ENCODE results near the gene ST8SIA1.

Gene ST8SIA1

DNA sequence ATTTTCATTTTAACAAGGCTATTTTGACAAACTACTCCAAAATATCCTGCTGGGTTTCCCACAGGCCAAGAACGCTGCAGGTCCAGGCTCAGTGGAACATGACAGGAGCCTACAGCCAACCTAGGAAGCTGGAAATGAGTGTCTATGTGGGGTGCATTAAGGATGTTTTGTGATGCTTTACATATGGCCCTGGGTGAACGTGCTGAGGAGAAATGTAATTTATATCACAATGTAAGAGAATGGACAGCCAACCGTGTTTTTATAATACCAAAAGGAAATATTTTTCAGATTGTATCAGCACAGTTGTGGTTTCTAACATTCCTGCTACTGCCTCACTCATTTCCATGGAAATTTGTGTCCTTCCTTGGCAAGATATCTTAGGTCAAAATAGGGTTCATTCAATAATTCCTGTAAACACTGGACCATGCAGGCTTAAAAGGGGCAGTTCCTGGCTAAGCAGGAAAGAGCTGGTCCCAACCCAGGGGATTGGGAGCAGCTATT lies 51.5 kb downstream of the ST8SIA1 start:
- no peak for DNase-seq (ENCODE audit: low spot score)

DNA sequence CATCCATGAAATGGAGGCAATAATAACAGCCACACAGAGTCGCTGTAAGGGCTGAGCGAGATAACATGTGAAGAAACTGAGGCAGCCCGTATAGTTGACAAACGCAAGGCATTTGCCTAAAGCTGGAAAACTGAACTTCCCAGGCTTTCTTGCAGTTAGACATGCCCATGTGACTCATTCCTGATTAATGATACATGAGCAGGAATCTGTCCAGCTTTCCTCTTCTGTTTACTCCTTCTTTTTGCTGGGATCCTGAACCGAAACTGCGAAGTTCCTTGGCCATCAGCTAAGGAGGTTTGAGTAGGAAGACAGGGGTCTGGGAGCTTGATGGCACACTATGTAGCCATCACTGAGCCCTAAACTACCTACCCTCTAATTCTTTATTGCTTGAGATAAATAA lies 52.2 kb downstream of the ST8SIA1 start:
- no peak for DNase-seq (ENCODE audit: low spot score)

DNA sequence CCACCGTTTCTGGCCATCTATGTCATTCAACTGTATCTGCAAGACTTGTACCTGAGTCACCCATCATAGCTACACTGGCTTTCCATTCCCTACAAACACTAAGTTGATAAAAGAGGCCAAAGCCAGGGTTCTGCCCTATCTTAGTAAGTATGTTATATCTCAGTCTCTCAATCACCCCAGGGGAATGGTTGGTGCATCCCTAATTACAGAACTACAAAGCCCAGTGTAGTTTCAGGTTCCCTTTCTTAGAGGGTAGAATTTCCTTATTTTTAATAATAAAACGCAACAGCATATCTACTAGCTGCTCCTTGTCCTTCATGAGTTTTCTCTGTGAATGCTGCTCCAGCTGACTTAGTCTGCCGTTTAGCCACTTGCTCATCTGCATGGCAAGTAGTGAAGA lies 57.6 kb downstream of the ST8SIA1 start:
- DNase-seq (ENCODE audit: low spot score): no peak

DNA sequence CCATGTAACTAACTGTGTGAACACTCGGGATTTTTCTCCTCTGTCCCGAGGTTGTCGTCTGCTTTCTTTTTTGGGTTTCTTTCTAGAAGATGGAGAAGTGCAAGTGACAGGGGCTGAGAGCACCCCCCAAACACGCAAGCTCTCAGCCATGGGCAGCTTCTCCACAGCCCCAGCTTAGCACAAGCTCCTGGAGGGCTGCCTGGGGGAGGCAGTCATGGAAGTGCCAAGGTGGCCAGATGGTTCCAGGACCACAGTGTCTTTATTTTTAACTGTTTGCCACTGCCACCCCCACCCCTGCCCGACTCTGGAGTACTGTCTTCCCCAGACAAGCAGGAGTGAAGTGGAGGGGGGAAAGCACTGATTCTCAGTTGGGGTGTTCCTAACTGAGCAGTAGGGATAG lies 58.2 kb downstream of the ST8SIA1 start:
- no peak for DNase-seq (ENCODE audit: low spot score)

DNA sequence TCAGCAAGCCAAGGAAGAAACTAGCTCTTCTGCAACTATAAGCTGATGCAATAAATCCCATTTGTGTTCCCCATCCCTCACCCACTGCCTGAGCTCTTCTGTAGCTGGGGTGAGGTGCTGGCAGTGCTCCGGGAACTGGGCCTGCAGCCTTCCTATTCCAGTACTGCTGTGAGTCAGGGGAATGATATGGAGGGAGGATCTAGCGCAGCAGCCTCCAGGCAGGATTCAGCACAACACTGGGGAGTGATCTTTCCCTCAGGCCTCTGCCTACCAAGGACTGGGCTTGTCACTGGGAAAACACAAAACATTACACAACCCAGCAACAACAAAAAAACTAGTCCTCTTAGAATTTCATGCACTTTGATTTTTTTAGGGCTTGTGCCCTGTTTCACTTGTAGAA lies 58.7 kb downstream of the ST8SIA1 start:
- no peak for DNase-seq (ENCODE audit: low spot score)

DNA sequence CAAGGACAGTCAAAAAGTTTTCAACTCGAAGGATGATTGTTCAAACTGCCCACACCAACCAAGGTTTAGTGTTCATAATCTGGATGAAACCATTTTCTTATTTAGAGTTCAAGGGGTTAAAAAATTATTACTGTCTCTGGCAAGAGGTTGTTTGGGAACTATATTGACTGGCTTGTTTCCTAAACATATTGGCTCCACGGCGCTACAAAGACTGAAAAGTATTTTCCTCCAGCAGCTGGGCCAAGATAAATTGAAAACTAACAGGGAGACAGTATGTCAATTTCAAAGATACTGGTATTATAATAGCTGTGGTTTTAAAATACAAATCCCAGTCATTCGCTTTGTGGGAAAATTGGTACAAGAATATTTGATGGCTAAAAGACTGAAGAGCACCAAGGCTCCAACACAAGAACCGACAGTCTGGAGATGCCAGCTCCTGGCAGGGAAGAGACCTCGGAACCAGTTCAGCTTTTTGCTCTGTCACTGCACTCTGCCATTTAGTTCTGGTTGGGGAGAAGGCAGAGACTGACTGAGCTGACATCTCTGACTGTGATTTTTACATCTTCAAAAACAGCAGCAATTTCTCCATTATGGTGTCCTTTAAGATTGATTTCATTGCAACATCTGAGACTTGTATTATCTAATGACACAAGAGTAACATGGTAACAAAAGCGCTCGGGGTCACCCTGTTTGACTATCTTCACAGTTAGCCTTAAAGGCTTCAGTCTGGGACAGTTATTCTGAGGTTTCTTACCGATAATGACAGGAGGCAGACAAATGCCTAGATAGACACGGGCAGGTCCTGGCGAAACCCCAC lies 62.0 kb downstream of the ST8SIA1 start:
- no peak for DNase-seq (ENCODE audit: low spot score)

DNA sequence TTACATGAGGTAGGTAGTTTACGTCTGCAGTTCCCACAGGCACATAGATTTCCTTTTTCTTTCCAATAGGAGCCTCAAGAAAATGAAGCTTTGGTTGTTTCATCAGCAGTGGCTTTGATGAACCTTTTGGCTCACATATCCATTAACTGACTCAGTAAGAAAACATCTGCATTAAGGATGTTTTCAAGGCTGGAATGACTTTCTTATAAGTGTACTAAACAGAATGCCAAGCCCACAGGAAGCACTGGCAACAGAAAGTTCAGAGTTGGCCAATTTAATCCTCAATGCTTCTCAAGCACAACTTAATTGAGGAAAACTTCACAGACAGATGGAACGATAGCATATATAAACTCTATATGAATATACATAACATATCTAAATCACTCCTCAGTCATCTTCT lies 63.5 kb downstream of the ST8SIA1 start:
- DNase-seq (ENCODE audit: low spot score): no peak

DNA sequence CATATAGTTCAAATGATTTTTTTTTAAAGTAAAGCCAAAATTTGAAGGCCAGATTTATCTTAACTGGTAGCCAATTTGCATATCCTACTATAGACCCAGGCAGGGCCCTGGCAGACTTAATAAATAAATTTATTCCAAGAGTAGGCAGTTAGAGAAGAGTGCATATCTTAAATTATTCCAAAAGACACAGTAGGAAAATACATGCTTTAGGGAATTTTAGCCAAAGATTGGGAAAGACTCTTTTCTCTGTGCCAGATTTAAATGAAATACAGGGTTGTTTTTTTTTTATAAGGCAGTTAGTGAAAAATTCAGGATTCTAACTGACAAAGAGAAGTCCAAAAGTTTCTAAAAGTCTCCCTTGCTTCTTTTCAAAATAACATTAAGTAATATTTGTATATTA lies 65.5 kb downstream of the ST8SIA1 start:
- DNase-seq (ENCODE audit: low spot score): no peak

DNA sequence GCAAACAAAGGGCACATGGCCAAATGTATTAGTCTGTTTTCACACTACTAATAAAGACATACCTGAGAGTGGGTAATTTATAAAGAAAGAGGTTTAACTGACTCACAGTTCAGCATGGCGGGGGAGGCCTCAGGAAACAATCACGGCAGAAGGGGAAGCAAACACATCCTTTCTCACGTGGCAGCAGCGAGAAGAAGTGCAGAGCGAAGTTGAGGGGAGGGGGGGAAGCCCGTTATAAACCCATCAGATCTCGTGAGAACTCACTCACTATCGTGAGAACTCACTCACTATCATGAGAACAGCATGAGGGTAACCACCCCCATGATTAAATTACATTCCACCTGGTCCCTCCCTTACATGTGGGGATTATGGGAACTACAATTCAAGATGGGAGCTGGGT lies 66.1 kb downstream of the ST8SIA1 start:
- DNase-seq (ENCODE audit: low spot score): no peak

DNA sequence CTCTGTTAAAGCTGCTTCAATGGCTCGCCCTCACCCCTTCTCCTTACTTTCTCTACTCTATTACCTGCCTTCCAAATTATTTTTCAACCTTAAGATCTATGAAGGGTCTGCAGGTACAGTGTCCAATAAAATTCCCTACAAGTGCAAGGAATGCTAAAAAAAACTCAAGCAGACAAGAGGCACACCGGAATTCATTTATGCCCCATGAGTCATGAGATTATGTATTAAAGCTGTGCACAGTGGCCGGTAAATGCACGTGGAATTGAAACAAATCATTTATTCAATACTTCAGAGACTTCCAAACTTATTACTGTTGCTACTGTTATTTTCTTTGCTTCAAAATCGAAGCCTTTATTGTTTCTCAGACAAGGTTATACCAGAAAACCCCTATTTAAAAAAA lies 68.4 kb downstream of the ST8SIA1 start:
- DNase-seq (ENCODE audit: low spot score): no peak

DNA sequence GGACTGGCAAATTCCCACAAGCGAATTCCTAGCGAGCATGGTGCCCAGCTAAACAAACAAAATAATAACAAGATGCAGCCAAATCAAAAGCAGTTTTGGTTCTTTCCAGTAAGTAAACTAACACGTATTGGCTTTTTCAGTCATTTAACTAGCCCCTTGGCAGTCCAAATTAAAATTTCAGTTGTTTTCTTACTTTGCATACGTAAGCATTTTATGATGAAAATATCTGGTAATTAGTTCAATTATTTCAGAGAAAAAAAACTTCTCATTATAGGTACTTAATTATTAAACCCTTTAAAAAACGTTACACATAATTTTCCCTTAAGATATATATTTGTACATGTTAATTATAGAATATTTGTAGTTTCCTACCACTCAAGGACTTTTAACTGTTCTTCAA lies 70.1 kb downstream of the ST8SIA1 start:
- DNase-seq (ENCODE audit: low spot score): no peak

DNA sequence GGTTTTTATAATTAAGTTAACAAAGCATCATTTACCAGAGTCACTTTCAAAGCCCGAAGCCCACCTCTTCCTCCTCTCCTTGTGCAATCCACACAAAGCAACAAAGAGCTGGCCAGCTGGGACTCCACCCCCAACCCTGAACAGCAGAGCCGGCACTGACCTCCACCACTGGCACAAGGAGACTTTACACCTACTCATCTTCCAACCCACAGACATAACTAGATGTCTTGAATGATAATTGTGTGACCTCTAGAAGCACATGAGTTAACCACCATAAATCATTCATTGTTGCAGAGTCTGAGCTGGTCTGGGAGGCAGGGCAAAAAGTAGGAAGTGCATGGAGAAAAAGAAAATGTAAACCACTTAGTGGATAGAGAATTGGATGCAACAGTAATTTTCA lies 72.2 kb downstream of the ST8SIA1 start:
- DNase-seq (ENCODE audit: low spot score): no peak

DNA sequence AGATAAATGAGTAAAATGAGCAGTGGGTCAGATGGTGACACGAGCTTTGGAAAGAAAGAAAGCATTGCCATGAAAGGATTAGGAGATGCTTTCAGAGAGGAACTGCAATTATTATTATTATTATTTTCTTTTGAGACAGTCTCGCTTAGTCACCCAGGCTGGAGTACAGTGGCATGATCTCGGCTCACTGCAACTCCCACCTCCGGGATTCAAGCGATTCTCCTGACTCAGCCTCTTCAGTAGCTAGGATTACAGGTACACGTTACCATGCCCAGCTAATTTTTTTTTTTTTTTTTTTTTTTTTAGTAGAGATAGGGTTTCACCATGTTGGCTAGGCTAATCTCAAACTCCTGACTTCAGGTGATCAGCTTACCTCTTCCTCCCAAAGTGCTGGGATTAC lies 77.4 kb downstream of the ST8SIA1 start:
- no peak for DNase-seq (ENCODE audit: low spot score)

DNA sequence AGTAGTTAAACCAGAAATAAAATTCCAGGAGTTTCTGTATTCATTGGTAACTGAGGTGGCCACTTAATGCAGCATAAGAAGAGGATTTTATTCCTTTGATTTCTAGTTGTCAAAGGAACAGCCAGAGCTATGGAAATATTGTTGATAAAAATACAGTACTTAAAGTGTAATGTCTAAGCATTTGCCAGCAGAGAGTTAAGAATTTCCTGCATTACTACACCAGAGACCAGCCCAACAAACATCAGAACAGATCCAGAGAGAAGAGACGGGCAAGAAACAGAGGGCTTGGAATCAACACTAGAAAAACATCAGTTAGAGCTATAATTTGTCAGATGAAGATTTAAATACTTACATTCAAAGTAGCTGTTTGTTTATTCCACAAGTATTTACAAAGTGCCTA lies 77.9 kb downstream of the ST8SIA1 start:
- DNase-seq (ENCODE audit: low spot score): no peak

DNA sequence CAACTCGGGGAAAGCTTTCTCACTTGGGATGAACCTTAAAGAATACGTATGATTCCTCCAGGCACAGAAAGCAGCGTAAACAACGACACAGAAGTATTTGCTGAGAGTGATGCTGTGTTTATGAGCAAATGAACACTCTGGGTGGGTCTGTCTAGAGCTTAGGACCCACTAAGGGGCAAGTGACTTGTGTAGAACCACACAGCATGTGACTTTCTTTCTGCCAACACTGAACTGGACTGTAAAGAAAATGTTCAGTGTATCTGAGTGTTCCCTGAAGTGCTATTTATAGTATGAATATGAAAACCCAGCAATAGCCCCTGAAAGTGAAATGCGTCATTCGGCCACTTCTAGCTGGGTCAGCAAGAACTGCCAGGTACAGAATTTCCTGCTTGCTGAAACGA lies 78.5 kb downstream of the ST8SIA1 start:
- DNase-seq (ENCODE audit: low spot score): no peak

DNA sequence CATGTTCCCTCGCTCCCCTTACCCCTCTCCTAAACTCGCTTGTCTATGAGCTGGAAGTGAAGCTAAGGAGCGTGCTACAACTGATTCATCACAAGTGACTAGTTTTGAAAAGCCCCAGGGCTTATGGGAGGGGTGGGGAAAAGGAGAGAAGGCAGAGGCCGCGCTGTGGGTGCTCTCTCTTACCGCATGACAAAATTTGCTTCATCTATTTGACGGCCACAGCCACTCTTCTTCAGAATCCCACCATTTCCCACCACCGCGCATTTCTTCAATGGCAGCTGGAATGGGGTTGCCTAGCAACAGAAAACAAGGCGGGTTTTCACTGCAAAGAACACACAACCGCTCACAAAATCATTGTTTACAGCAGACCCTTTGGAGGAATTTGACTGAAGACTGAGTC lies 79.4 kb downstream of the ST8SIA1 start:
- no peak for DNase-seq (ENCODE audit: low spot score)

DNA sequence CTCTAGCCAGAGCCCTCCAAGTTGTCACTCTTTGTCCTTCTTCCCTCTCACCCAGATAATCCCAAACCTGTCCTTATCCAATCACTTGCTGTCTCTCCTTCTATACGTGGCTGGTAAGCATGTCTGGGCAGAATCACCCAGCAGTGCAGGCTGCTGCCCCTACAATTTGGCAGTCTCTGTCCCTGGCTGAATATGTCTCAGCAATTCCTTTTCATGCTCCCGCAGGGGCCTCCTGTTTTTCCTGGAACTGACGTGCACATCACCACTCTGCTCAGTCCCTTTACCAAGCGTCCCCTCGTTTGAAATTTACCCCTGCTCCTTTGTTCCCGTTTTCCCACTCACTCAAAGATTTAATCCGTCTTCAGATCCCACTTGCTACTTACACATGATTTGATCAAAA lies 80.0 kb downstream of the ST8SIA1 start:
- DNase-seq (ENCODE audit: low spot score): no peak

DNA sequence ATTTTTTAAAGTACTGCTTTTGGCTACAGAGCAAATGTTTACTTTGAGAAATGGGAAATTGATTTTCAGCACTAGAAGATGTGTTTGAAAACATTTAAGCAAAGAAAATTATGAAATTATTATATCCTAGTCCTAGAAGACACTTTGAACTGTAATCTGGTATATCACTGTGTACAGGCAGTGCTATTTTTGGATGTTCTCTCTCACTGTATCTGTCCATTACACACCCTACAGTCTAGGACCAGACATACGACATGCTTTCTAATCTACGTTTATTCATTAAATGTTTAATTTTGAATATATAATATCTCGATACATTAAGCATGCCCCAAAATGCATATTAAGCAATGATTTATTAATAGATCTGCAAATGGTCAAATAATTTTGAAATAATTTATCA lies 82.5 kb downstream of the ST8SIA1 start:
- DNase-seq (ENCODE audit: low spot score): no peak

DNA sequence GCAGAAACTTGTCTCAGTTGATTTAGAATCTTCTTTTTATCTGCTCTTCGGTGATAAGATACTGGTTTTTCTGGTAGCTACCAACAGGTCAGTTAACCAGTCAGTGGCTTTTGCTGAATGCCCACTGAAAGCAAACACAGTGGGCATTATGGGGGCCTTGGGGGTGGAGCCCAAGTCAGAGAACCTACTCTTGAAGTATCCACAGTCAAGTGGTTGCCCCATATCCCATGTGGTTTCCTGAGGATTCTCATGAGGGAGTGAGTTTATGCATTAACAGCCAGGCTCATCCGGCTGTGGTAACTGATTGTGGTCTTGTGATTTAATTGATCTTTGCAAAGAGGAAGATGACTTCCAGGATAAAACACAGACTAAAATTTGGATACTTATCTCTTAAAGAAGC lies 83.7 kb downstream of the ST8SIA1 start:
- no peak for DNase-seq (ENCODE audit: low spot score)

DNA sequence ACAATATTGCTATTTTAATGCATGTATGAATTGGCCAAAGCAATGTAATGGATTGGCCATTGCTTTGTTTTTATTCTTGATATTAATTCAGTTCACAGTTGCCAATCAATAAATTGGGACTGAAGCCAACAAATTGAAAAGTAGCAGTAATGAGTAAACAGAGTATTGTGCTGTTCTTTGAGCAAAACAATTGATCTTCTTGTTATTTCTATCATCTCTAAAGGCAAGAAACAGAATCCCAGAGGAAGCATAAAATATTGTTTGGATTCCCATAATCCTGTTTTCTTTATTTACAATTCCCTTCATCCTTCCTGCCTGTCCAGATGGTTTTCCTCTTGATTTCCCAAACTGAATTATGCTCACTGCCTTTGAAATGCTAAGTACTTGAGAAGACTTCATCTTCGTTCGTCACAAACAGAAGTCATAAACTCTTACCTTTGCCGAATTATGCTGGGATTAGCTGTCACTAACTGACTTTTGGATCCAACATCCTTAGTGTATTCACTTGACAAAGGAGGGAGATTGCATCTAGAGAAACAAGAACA lies 85.9 kb downstream of the ST8SIA1 start:
- no peak for DNase-seq (ENCODE audit: low spot score)

DNA sequence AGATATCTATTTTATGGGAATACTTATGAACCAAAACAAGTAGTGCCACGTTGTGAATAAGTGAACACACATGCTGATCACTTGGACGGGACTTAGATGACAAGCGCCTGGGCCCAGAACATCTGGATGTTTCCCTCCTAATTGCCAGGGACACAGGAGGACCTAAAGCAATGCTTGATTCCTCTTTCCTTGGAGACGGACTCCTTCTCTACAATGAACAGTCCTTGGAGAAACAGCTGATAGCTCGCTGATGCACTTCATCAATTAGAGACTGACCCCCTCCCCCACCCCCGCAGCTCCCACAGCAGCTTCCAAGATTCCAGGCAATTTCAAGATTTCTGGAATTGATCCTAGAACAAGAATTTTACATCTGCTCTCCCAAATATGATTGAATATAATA lies 86.4 kb downstream of the ST8SIA1 start:
- DNase-seq (ENCODE audit: low spot score): no peak

DNA sequence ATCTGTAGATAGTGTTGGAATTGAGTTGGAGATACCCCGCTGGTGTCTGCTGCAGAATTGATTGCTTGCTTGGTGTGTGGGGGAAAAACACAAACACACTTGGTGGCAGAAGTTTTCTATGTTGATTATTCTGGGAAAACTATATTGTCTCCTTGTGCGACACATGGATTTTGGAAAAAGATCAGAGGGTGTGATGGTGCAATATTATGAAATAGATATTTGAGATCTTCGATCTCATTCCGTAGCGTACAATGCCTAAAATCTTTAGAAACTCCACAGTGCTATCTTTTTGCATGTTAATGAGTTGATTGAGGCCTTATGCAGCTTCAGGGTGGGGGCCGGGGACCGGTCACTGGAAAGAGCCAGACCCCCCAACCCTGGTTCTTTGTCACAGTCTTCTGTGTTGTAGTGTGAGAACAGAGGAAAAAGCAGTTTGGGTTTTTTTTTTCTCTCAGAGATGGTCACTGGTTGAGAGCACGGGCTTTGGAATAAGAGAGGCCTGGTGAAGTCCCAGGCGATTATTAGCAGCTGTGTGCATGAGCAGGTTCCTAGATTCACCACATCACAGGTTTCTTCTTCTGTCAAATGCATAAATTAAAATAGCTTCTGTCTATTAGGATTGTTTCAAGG lies 88.2 kb downstream of the ST8SIA1 start:
- DNase-seq (ENCODE audit: low spot score): no peak

DNA sequence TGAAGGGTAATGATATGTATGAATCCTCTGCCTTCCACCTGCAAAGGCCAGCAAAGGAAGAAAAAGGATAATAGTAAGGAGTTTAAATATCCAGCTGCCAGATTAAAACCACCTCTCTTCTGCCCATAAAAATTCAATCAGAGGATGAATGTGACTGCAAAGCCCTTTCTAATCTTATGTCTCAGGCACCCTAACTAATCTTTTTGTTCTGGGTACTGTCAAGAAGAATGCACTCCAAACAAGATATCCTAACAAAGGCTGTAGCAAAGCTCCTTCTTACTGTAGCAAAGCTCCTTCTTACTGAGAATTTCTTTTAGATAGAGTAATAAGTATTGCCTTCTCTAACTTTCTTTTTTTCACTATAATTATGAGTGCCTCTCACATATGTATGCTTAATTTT lies 91.8 kb downstream of the ST8SIA1 start:
- DNase-seq (ENCODE audit: low spot score): no peak

DNA sequence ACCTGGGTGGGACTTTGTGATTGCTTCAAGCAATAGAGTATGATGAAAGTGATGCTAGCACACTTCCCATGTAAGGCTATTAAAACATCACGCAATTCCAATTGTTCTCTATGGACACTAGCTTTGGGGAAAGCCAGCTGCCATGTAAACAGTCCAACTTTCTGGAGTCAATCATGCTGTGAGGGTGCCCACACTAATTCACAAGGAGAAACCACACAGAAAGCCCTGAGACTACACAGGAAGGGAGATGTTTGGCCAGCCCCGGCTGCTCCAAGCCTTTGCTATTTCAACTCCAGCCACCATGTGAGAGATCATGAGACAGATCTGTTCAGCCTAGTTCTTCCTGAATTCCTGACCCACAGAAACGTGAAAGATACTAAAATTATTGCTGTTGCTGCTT lies 96.3 kb downstream of the ST8SIA1 start:
- DNase-seq (ENCODE audit: low spot score): no peak
